HK-2 (cell line): ENCODE data around the gene CCR8.
"Not testable (repeated sequence)": the region's sequence is repeated elsewhere in the genome, so short reads cannot be mapped to it uniquely, and the experiment has no call there.

Experiments used
- DNase-seq: peaks from one replicate; pipeline ENCODE4 v3.0.0-alpha.2; 2018; ENCODE audit not compliant: unreplicated experiment

CCR8 gene

GRCh38 chr3:39315420-39315819, 14.1 kb upstream of the CCR8 start:
- no peak for DNase-seq

- DNase-seq: no peak
These were observed 11.8 kb upstream of the CCR8 start for GRCh38 chr3:39317571-39318169.

- DNase-seq: no peak
These were observed 11.2 kb upstream of the CCR8 start for GRCh38 chr3:39318301-39318700.

- DNase-seq: no peak
These were observed 10.3 kb upstream of the CCR8 start for GRCh38 chr3:39319249-39319648.

- not testable (repeated sequence) for DNase-seq
These were observed 7.9 kb upstream of the CCR8 start for GRCh38 chr3:39321574-39321983.

GRCh38 chr3:39322209-39322715, 7.2 kb upstream of the CCR8 start:
- DNase-seq: not testable (repeated sequence)

- no peak for DNase-seq
These were observed 6.6 kb upstream of the CCR8 start for GRCh38 chr3:39322936-39323335.

GRCh38 chr3:39323494-39323893, 6.0 kb upstream of the CCR8 start:
- DNase-seq: no peak

- DNase-seq: no peak
These were observed 4.3 kb upstream of the CCR8 start for GRCh38 chr3:39325236-39325635.

GRCh38 chr3:39327053-39327745, 2.3 kb upstream of the CCR8 start:
- no peak for DNase-seq

- DNase-seq: no peak
These were observed 1.7 kb upstream of the CCR8 start for GRCh38 chr3:39327746-39328349.

- DNase-seq: no peak
These were observed 1.3 kb downstream of the CCR8 start for GRCh38 chr3:39330824-39331223.

GRCh38 chr3:39332525-39332924, 3.0 kb downstream of the CCR8 start:
- no peak for DNase-seq

- no peak for DNase-seq
These were observed 4.1 kb downstream of the CCR8 start for GRCh38 chr3:39333607-39334006.

GRCh38 chr3:39334205-39334604, 4.7 kb downstream of the CCR8 start:
- DNase-seq: no peak

GRCh38 chr3:39338201-39338600, 8.7 kb downstream of the CCR8 start:
- no peak for DNase-seq

GRCh38 chr3:39339086-39339485, 9.6 kb downstream of the CCR8 start:
- no peak for DNase-seq

GRCh38 chr3:39343076-39343717, 13.7 kb downstream of the CCR8 start:
- DNase-seq: no peak

- no peak for DNase-seq
These were observed 14.3 kb downstream of the CCR8 start for GRCh38 chr3:39343760-39344159.

- DNase-seq: no peak
These were observed 15.3 kb downstream of the CCR8 start for GRCh38 chr3:39344746-39345344.

GRCh38 chr3:39346785-39347585, 17.5 kb downstream of the CCR8 start:
- DNase-seq: no peak

- DNase-seq: no peak
These were observed 18.0 kb downstream of the CCR8 start for GRCh38 chr3:39347586-39347876.
